ENCODE data around the gene EPHB2.

DNA sequence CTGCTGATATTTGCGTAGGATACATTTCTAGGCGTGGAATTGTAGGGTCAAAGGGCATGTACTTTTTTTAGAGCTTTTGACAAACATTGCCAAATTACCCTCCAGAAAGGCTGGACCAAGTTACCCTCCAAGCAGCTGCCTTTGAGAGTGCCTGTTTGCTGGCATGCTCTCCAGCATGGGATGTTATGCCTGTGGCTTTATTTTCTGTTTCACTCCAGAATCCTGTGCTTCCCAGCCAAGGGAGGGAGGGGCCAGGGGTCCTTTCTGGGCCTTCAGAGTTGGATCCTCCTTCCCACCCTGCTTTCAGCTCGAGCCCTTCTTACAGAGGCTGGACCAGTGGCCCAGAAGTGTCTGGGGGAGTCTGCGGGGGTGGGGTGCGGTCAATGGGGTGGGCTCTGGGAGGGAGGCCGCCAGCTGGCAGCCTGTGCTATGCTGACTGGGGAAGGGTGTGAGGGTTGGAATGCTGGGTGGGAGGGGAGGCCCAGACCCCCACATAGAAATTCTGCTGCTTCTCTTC is 81.2 kb downstream of the EPHB2 start:
- TF ChIP-seq, protein P1, sequence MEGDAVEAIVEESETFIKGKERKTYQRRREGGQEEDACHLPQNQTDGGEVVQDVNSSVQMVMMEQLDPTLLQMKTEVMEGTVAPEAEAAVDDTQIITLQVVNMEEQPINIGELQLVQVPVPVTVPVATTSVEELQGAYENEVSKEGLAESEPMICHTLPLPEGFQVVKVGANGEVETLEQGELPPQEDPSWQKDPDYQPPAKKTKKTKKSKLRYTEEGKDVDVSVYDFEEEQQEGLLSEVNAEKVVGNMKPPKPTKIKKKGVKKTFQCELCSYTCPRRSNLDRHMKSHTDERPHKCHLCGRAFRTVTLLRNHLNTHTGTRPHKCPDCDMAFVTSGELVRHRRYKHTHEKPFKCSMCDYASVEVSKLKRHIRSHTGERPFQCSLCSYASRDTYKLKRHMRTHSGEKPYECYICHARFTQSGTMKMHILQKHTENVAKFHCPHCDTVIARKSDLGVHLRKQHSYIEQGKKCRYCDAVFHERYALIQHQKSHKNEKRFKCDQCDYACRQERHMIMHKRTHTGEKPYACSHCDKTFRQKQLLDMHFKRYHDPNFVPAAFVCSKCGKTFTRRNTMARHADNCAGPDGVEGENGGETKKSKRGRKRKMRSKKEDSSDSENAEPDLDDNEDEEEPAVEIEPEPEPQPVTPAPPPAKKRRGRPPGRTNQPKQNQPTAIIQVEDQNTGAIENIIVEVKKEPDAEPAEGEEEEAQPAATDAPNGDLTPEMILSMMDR (IDR thresholded peaks at IDR 0.05; ENCODE audit: low read length), result no peak
- TF ChIP-seq EZH2 (optimal IDR thresholded peaks at IDR 0.05; ENCODE audit: low read depth, low read length) (no peak), EZH2phosphoT487 (IDR thresholded peaks at IDR 0.05; ENCODE audit: low read length) (no peak)

All from MM.1S (cell line).